Stimulated activated CD8-positive, alpha-beta memory T cell treated with anti-CD3 and anti-CD28 coated beads, Interleukin-4, amount 100 ng/mL, for 24 hours (primary cell): ENCODE data around the gene MRPL53.

Experiments used
- DNase-seq: peaks from one replicate; pipeline ENCODE4 v3.0.0-alpha.2; 2020; ENCODE audit warnings: low read depth

The MRPL53 gene

DNA sequence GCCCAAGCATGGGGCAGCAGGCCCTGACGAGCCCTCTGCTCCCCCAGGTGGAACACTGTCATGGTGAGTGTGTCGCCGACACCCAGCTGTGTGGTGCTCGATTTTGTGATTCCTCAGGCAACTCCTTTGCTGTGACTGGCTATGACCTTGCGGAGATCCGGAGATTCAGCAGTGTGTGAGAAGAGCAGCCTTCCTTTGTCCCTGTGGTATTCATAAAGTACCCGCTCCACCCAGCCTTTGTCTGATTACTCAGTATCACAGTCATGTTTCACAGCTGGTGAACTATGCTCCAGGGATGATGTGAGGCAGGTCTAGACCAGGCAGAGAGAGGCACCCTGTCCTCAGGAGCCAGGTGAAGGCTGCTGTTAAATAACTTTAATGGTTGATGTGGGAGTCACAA is 47.0 kb downstream of the MRPL53 start:
- DNase-seq, result no peak

DNA sequence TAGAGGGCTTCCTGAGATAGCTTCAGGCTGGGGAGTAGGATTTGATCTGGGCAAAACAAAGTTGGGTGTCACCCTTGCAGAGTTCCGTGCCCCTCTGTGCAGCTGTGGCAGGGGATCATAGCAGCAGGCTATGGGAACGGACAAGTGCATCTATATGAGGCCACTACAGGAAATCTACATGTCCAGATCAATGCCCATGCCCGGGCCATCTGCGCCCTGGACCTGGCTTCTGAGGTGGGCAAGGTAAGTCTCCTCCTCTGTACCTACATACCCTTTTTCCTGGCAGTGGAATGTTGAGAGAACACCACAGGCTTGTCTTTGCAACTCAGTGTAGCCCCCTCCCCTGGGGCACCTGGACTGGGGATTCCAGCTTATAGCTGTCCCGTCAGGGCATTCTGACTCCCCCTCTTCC is 47.5 kb downstream of the MRPL53 start:
- DNase-seq, result no peak

DNA sequence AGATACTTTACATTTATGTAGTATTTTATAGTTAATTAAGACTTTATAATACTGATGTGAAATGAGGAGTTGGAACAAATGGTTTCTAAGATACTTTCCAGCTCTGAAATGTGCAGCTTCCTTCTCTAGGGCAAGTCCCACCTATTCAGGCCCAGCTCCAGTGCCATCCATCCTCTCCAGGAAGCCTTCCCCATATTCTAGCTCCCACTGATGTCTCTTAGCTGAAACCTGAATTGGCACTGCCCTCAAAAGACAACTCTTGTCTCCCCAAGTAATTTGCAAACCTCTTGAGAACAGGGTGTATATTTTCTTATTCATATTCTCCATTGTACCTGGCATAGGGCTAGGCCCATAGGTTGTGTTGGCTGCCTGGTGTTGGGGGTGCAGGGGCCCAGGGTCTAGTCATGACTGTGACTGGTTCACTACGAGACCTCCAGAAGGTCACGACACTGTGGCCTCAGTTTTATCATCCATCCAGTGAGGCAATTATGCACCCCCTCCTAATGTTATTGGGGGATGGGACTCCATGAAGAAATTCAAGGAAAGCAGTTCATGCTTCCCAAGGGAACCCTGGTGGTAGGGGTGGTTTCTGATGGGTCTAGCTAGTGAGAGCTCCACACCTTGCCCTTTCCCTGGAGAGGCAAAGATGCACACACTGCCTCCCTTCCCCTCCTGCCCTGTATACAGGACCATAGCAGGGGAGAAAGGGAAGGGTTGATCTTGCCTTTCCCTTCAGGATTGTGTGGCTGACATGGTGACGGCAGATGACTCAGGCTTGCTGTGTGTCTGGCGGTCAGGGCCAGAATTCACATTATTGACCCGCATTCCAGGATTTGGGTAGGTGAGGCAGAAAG is 48.1 kb downstream of the MRPL53 start:
- DNase-seq, result no peak

DNA sequence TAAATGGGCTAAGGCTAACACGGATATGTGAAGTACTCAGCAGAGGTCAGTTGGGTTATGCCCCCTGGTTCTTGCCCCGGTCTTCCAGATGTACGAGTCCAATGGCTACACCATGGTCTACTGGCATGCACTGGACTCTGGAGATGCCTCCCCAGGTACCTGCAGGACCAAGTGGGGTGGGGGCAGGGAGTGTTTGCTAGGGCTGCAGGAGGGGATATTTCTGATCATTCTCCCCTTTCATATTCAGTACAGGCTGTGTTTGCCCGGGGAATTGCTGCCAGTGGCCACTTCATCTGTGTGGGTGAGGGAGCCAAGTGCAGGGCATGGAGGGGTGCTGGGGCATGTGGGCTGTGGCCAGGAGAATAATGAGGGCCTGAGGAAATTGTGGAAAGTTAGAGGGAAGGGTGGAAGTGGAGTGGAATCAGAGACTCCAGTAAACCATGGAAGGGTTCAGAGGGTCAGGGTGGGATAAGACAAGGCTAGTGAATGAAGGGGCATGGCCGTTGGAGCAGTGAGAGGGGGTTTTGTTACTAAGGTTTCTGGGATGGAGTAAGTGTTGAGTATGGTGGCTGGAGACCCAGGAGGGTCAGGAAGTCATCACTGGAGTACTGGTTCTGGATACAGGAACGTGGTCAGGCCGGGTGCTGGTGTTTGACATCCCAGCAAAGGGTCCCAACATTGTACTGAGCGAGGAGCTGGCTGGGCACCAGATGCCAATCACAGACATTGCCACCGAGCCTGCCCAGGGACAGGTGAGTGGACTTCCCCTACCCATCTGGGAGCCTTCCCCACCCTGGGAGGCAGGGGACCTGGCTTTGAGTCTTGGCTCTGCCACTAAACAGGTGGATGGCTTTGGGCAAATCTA is 49.0 kb downstream of the MRPL53 start:
- no peak for DNase-seq
